ENCODE measurements around the gene ACOT12. TPM values are rescaled to one million over a fixed set of nuclear protein-coding genes. Genes with fewer than 3 reads are reported as not detected.

Gene ACOT12
- total and polyA plus RNA-seq, 2 of the 13 experiments (the other 11 are each of a cell fraction or from before 2014, with no cell fraction given) = not detected

DNA sequence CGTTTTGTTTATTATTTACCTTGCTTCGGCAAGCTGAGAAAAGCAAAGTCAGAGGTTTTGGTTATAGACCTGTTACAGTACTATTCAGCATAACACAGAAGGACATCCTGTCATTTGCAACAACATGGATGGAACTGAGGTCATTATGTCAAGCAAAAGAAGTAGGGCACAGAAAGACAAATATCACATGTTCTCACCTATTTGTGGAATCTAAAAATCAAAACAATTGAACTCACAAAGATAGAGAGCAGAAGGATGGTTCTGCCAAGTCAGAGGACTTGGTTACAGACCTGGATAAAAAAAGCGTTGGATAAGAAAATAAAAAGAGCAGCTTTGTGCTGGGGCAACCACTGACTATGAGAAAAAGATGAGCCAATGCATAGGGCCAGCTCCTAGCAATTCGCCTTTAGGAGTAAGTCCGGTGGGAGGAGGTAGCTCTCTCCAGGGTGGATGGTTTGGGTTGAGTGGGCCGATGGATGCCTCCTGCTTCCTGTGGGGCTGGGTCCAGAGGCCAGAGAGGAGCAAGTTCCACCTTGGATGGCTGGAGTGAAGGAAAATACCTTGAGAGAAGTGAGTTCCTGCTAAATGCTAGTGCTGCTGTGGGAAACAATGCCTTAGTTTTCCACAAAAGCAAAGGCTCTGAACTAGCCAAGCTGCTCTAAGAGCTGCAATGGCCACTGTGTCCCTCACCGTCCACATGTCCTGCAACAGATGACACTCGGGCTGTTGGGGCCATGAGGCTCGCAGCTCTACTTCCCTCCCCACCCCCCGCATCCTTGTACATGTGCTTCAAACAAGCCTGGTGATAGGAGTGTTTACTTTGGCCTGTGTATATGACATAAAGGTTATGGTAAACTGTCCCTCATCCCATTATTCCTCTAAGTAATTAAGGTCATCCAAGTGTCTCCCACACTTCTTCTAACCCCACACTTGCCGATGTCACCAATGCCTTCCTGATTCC is 38.4 kb downstream of the ACOT12 start (continued):
- no peak for TF ChIP-seq MTF1 (CRISPR knock-in tag; IDR thresholded peaks at IDR 0.05)
- TF ChIP-seq ZFX (CRISPR knock-in tag; IDR thresholded peaks at IDR 0.05; ENCODE audit: low read depth) = 0 out of 2 replicates have a peak, but pooled peaks have one; percentile 30
- TF ChIP-seq, protein P1, sequence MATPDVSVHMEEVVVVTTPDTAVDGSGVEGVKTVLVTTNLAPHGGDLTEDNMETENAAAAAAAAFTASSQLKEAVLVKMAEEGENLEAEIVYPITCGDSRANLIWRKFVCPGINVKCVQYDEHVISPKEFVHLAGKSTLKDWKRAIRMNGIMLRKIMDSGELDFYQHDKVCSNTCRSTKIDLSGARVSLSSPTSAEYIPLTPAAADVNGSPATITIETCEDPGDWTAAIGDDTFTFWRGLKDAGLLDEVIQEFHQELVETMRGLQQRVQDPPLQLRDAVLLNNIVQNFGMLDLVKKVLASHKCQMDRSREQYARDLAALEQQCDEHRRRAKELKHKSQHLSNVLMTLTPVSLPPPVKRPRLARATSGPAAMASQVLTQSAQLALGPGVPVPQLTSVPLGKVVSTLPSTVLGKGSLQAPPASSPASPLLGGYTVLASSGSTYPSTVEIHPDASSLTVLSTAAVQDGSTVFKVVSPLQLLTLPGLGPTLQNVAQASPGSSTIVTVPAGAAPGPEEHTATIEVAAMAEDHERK (CRISPR knock-in tag; IDR thresholded peaks at IDR 0.05; ENCODE audit: low read depth) = no peak
- TF ChIP-seq, protein P2, sequence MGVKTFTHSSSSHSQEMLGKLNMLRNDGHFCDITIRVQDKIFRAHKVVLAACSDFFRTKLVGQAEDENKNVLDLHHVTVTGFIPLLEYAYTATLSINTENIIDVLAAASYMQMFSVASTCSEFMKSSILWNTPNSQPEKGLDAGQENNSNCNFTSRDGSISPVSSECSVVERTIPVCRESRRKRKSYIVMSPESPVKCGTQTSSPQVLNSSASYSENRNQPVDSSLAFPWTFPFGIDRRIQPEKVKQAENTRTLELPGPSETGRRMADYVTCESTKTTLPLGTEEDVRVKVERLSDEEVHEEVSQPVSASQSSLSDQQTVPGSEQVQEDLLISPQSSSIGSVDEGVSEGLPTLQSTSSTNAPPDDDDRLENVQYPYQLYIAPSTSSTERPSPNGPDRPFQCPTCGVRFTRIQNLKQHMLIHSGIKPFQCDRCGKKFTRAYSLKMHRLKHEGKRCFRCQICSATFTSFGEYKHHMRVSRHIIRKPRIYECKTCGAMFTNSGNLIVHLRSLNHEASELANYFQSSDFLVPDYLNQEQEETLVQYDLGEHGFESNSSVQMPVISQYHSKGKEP (CRISPR knock-in tag; IDR thresholded peaks at IDR 0.05) = no peak
- no peak for TF ChIP-seq FOXA1 (IDR thresholded peaks at IDR 0.05)
- 0 out of 2 replicates have a peak, but pooled peaks have one; percentile 16 for TF ChIP-seq FOXA1 (CRISPR knock-in tag; IDR thresholded peaks at IDR 0.05)
- TF ChIP-seq ZNF616 (CRISPR knock-in tag; IDR thresholded peaks at IDR 0.05; ENCODE audit: low read depth) = no peak
- TF ChIP-seq ZNF549 (CRISPR knock-in tag; IDR thresholded peaks at IDR 0.05) = no peak
- TF ChIP-seq, protein P3, sequence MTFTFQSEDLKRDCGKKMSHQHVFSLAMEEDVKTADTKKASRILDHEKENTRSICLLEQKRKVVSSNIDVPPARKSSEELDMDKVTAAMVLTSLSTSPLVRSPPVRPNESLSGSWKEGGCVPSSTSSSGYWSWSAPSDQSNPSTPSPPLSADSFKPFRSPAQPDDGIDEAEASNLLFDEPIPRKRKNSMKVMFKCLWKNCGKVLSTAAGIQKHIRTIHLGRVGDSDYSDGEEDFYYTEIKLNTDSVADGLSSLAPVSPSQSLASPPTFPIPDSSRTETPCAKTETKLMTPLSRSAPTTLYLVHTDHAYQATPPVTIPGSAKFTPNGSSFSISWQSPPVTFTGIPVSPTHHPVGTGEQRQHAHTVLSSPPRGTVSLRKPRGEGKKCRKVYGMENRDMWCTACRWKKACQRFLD (CRISPR knock-in tag; IDR thresholded peaks at IDR 0.05; ENCODE audit: borderline replicate concordance) = no peak; the same call in 1 of the 2 replicates
- TF ChIP-seq ZBTB38 (CRISPR knock-in tag; IDR thresholded peaks at IDR 0.05) = 0 out of 2 replicates have a peak, but pooled peaks have one; percentile 20
- TF ChIP-seq SOX6 (IDR thresholded peaks at IDR 0.05) = no peak
- peak; percentile 68 for TF ChIP-seq SOX6 (CRISPR knock-in tag; IDR thresholded peaks at IDR 0.05)
- no peak for TF ChIP-seq SIX1 (CRISPR knock-in tag; IDR thresholded peaks at IDR 0.05; ENCODE audit: borderline replicate concordance)
- TF ChIP-seq ZBTB3 (CRISPR knock-in tag; IDR thresholded peaks at IDR 0.05; ENCODE audit: borderline replicate concordance, low read depth) = no peak
- TF ChIP-seq NR2C2 (CRISPR knock-in tag; IDR thresholded peaks at IDR 0.05; ENCODE audit: borderline replicate concordance) = no peak
- TF ChIP-seq, protein P4, sequence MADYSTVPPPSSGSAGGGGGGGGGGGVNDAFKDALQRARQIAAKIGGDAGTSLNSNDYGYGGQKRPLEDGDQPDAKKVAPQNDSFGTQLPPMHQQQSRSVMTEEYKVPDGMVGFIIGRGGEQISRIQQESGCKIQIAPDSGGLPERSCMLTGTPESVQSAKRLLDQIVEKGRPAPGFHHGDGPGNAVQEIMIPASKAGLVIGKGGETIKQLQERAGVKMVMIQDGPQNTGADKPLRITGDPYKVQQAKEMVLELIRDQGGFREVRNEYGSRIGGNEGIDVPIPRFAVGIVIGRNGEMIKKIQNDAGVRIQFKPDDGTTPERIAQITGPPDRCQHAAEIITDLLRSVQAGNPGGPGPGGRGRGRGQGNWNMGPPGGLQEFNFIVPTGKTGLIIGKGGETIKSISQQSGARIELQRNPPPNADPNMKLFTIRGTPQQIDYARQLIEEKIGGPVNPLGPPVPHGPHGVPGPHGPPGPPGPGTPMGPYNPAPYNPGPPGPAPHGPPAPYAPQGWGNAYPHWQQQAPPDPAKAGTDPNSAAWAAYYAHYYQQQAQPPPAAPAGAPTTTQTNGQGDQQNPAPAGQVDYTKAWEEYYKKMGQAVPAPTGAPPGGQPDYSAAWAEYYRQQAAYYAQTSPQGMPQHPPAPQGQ (CRISPR knock-in tag; IDR thresholded peaks at IDR 0.05; ENCODE audit: borderline replicate concordance) = no peak
- TF ChIP-seq MYC (CRISPR knock-in tag; IDR thresholded peaks at IDR 0.05; ENCODE audit: borderline replicate concordance) = peak; percentile 69; the same call in 1 of the 2 replicates
- TF ChIP-seq SIX4 (CRISPR knock-in tag; IDR thresholded peaks at IDR 0.05) = no peak
- TF ChIP-seq, protein P5, sequence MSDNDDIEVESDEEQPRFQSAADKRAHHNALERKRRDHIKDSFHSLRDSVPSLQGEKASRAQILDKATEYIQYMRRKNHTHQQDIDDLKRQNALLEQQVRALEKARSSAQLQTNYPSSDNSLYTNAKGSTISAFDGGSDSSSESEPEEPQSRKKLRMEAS (IDR thresholded peaks at IDR 0.05) = peak; percentile 84
- TF ChIP-seq KDM2A (CRISPR knock-in tag; IDR thresholded peaks at IDR 0.05; ENCODE audit: borderline replicate concordance, low read depth) = no peak
- TF ChIP-seq NFIC (IDR thresholded peaks at IDR 0.05; ENCODE audit: low read length) = no peak
- TF ChIP-seq, protein P6, sequence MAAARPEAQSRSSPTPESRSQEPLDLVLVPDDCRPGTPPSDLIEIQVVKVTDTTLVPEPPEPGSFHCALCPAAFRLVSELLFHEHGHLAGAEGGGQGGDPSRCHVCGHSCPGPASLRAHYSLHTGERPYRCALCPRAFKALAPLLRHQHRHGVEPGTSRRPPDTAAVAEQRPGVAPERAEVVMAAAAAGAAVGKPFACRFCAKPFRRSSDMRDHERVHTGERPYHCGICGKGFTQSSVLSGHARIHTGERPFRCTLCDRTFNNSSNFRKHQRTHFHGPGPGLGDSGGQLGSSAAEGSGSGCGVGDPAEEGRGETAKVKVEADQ (CRISPR knock-in tag; IDR thresholded peaks at IDR 0.05; ENCODE audit: borderline replicate concordance) = no peak
